Activated naive CD4-positive, alpha-beta T cell treated with anti-CD3 and anti-CD28 coated beads, Interleukin-2, amount 50 U/mL, for 72 hours (primary cell): ENCODE data around the gene ACTL7A. TPM values are rescaled to one million over a fixed set of nuclear protein-coding genes. Genes with fewer than 3 reads are reported as not detected.
"Not testable (repeated sequence)": the region's sequence is repeated elsewhere in the genome, so short reads cannot be mapped to it uniquely, and the experiment has no call there.

Source experiments
- ATAC-seq, 2 donors: fragments of 150-1000 bp; cut with Tn5 transposase; 2 replicates each; pipeline ENCODE4 v1.10.0; 2021; ENCODE audit warnings: mild to moderate bottlenecking in 2 of 2, moderate library complexity in 2 of 2
- DNase-seq, 2 donors: peaks; one replicate each; pipeline ENCODE4 v3.0.0; 2021 to 2022; ENCODE audit warnings: low spot score in 2 of 2
- H3K27ac Mint-ChIP-seq, 2 donors: one replicate each; pipeline ENCODE4 v1.8.0; 2022; ENCODE audit warnings: mild to moderate bottlenecking in 2 of 2, mixed read lengths in 2 of 2
- H3K36me3 Mint-ChIP-seq, 2 donors: one replicate each; pipeline ENCODE4 v1.8.0; 2022; ENCODE audit warnings: mixed read lengths in 2 of 2
- H3K9me3 Mint-ChIP-seq, 2 donors: one replicate each; pipeline ENCODE4 v1.8.0; 2022; ENCODE audit warnings: mixed read lengths in 2 of 2
- total RNA-seq, 2 donors: library from RNA; stranded (reverse); gene quantifications; one replicate each; pipeline ENCODE4 v1.2.3, GENCODE V29; 2022

The ACTL7A gene
- total RNA-seq, 2 donors from 2014 or later, result not detected

DNA sequence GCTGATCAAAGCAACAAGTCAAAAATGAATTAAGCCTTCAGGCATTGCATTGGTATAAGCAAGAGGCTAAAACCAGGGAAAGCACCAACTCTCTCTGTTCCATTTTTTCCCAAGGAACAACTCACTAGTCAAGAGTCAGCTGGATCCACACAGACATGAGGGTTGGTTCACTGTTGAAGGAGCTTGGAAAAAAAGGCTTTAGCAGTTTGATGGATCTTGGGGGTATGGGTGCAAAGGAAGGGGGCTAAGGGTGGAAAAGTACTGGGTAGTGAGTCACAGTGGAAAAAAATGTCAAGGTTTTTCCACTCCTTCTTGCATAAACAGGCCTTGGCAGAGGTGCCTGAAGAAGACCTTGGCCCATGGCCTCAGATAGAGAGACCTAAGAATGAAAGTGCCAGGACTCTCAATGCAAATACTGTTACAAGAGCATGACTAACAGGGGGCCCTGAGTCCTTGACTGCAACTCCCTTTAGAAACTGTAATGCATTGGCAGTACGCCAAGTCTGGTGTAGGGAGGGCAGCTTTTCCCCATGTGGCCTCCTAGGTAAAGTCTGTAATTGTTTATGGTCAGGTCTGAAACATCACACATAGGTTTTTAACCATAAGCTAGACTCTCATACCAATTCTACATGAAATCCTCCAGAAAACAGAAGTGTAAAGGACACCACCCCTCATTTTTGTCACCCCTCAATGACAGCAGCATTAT, 23.7 kb downstream of the ACTL7A start:
- DNase-seq, result peak; percentile 60 to 70
- ATAC-seq, result peak; percentile 99
- no peaks in the 10 kb centered on the region for H3K9me3 Mint-ChIP-seq

DNA sequence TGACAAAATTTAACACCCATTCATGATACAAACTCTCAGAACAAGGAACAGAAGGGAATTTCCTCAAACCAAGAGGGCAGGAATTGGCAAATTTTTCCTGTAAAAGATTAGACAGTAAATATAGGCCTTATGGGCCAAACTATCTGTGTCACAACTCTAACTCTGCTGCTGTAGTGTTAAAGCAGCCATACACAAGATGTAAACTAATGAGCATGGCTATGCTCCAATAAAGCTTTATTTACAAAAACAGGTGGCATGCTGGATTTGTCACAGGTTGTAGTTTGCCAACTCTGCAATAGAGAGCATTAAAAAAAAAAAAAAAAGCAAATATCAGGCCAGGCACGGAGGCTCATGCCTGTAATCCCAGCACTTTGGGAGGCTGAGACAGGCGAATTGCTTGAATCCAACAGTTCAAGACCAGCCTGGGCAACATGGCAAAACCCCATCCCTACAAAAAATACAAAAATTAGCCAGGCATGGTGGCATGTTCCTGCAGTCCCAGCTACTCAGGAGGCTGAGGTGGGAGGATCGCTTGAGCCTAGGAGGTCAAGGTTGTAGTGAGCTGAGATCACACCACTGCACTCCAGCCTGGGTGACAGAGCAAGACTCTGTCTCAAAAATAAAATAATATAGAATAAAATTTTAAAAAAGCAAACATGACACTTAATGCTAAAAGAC, 24.7 kb downstream of the ACTL7A start:
- DNase-seq, ATAC-seq, H3K9me3 Mint-ChIP-seq: not testable (repeated sequence)
- Mint-ChIP-seq H3K36me3 (peaks cover 15 to 18% of the 10 kb centered on the region in 2 donors), H3K27ac (peak overlapping the region; percentile 84 to 88)

More for the DNA sequence above, 23.7 kb downstream of the ACTL7A start:
- Mint-ChIP-seq H3K36me3 (peaks cover 10 to 18% of the 10 kb centered on the region in 2 donors), H3K27ac (peak overlapping the region; percentile 84 to 88)

DNA sequence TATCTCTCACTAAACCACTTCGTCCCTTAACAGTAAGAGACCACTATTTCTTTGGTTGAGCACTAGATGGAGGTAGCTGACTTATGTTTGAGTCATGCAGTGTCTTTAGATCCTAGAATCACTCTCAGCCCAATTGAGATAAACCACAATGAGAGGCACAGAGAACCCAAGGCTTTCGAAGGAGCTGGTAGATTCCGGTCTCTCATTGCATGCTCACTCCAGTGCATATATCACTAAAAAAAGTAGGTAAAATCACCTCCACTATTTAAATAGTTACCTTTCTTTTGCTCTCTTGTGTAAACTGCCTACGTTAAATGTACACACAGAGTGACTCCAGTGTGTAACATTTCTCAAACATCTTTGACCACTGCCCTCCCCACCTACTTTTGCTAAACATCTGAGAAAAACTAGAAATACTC, 27.6 kb downstream of the ACTL7A start:
- no peaks in the 10 kb centered on the region for H3K9me3 Mint-ChIP-seq
- ATAC-seq (peak; percentile 16 to 32), DNase-seq (no peak)
- peaks cover 18 to 20% of the 10 kb centered on the region in 2 donors for H3K36me3 Mint-ChIP-seq
- H3K27ac Mint-ChIP-seq, result no peak overlapping the region

DNA sequence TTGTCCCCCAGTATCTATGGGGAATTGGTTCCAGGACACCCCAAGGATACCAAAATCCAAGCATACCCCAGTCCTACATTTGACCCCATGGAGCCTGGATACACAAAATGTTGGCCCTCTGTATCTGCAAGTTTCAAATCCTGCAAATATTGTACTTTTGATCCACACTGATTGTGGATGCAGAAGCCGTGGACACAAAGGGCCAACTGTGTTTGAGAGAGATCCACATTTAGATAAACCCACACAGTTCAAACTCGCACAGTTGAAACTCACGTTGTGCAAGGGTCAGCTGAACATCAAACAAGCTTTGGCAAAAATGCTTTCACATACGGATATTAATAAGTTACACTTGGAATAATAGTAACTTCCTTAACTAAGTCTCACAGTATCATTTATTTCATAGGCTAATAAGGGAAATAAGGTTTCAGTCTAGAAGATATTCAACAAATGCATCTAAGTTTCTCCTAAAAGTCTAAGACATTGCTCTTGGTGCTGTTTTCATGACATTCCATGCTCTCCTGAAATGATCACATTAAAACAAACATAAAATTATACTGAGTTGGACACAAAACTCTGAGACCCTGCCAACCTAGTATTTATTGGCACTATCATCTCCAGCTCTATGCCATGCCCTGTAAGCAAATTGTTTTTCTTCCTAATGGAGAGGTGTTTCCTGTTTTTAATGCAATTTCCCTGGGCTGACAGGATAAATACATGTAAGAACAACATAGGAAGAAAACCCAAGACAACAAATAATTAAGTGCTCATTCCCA, 32.3 kb downstream of the ACTL7A start:
- ATAC-seq, result no peak
- Mint-ChIP-seq H3K36me3 (peaks cover 12 to 43% of the 10 kb centered on the region in 2 donors), H3K9me3 (no peaks in the 10 kb centered on the region), H3K27ac (peak overlapping the region in 1 of 2 donors; percentile 76)
- no peak for DNase-seq

DNA sequence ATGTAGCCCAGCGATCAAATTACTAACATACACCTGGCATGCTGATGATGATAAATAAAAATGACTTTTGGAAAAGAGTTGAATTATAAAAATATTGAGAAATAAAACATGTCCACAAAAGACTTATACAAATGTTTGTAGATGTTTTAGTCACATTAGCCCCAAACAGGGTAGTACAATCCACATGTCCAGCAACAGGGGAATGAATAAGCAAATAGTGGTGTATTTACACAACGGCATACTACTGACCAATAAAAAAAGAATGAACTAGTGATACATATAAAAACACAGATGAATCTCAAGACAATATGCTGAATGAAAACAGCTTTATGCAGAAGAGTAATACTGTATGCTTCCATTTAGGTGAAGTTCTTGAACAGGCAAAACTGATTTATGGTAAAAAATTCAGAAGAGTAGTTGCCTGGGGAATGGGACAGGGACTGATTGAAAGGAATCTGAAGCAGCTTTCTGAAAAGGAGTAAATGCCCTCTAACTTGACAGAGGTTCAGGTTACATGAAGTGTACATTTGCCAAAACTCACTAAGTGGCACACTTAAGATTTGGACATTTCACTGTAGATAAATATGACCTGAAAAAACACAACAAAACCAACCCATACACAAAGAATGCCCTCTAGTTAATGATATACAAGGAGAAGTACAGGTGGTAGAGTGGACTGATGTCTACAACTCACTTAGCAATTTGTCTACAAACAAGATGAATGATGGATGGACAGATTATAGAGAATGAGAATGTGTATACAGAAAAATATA, 35.4 kb downstream of the ACTL7A start:
- DNase-seq (no peak), ATAC-seq (no peak)
- no peaks in the 10 kb centered on the region for H3K9me3 Mint-ChIP-seq
- H3K36me3 Mint-ChIP-seq, result peaks cover 18 to 40% of the 10 kb centered on the region in 2 donors
- H3K27ac Mint-ChIP-seq, result no peak overlapping the region

DNA sequence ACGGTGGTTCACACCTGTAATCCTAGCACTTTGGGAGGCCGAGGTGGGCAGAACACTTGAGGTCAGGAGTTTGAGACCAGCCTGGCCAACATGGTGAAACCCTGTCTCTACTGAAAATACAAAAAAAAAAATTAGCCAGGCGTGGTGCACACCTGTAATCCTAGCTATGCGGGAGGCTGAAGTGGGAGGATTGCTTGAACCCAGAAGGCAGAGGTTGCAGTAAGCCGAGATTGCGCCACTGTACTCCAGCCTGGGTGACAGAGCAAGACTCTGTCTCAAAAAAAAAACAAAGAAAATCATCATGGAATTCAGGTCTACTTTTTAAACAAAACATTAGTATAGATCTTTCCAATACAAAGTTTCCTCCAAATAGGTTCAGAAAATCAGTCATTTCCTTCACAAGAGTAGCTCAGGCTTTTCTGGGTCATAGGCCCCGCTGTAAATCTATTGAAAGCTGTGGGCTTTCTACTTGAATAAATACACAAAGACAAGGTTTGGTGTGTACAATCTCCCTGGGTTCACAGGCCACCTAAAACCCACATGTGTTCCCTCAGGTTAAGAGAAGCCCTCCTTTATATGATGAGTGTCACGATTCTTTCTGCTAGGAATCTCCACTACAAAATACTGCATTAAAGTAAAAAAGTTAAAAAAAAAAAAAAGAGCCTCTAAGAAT, 37.1 kb downstream of the ACTL7A start:
- not testable (repeated sequence) for ATAC-seq, DNase-seq, H3K9me3 Mint-ChIP-seq, H3K27ac Mint-ChIP-seq
- H3K36me3 Mint-ChIP-seq, result peaks cover 18 to 45% of the 10 kb centered on the region in 2 donors

DNA sequence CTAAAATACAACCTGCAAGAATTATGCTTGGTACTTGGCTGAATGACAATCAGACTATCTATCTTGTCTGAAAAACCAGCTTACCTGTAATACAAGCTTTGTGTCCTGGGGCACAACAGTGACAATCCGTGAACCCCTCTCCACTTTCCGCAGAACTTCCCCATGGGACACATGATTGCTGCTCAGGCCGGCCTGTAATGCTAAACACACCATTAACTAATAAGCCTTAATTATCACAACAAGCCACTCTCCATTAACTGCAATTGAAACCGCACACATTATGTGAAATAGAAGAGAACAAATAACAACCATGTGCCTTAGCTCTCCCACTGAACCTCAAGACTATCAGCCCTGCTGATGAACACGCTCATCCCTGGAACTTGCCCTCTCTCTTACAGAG, 38.1 kb downstream of the ACTL7A start:
- DNase-seq (no peak), ATAC-seq (no peak)
- Mint-ChIP-seq H3K36me3 (peaks cover 15 to 40% of the 10 kb centered on the region in 2 donors), H3K27ac (no peak overlapping the region), H3K9me3 (no peaks in the 10 kb centered on the region)

DNA sequence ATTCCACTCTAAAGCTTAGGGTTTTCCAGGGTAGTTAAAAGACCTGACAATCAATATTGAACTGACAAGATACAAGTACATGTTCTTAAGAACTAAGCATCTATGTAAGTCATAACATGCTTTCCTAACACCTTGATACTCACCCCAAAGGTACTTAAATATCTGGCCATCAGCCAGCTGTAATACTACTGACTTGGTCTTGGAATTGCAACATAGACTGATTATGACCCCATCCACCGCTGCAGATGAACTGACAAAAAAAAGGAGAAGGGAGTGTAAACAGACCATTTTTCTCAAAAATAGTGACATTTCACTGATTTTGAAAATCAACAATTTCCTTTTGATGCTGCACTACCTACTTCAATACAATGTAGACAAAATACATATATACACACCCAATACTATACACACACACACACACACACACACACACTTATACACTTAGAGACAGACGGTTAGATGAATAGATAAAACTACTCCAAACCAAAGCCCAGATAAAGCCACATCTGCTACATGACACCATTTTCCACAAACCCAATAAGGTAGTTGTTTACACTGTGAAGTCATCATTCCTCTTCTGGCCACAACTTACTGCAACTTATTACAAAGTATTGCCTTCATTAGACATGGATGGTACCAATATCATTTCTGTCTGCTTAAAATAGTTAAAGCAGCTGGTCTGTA, 41.5 kb downstream of the ACTL7A start:
- no peak for DNase-seq
- peak overlapping the region in 1 of 2 donors; percentile 13 for H3K27ac Mint-ChIP-seq
- peaks cover 6 to 26% of the 10 kb centered on the region in 2 donors for H3K36me3 Mint-ChIP-seq
- no peaks in the 10 kb centered on the region for H3K9me3 Mint-ChIP-seq
- ATAC-seq, result no peak

DNA sequence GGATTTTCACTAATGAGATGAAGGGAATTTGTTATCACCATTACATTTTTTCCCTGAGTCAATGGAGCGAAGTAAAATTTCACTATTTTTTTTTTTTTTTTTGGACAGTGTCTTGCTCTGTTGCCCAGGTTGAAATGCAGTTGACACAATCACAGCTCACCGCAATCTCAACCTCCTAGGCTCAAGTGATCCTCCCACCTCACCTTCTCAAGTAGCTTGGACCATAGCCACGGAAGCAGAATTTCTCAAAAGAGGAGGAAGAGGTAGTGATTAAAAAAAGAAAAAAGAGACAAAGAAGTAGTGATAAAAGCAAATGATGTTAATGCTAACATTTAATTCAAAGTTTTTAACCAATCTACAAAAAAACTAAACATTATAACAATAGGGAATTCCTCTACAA, 42.1 kb downstream of the ACTL7A start:
- no peaks in the 10 kb centered on the region for H3K9me3 Mint-ChIP-seq
- ATAC-seq (no peak), DNase-seq (no peak)
- H3K27ac Mint-ChIP-seq, result no peak overlapping the region
- H3K36me3 Mint-ChIP-seq, result peaks cover 6 to 26% of the 10 kb centered on the region in 2 donors

DNA sequence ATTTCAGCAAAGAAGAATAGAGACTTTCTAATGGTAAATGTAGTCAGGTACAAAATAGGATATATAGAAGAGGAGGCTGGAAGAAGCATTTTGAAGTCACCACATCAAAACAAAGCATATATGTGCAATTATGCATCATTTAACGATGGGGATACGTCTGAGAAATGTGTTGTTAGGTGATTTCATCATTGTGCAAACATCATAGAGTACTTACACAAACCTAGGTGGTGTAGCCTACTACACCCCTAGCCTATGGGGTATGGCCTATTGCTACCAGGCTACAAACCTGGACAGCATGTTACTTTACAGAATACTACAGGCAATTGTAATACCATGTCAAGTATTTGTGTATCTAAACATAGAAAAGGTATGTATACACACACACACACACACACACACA, 43.4 kb downstream of the ACTL7A start:
- ATAC-seq, result no peak
- Mint-ChIP-seq H3K36me3 (peaks cover 4 to 26% of the 10 kb centered on the region in 2 donors), H3K9me3 (no peaks in the 10 kb centered on the region), H3K27ac (no peak overlapping the region)
- no peak for DNase-seq

DNA sequence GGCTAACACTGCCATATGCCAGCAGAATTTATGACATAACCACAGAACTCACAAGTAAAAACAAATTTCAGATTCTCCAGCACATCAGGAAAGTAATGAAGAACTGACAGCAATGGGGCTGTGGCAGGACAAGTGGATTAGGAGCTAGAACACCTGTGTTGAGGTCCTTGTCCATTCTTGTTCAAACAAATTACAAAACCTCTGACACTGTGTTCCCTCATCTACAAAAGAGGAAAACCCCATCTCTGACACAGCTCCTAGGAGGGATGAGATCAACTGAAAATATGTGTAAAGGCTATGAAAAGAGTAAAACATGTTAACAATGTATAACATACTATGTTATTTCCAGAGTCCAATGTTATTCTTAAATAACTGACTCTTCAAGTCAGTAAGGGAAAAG, 48.3 kb downstream of the ACTL7A start:
- no peak for ATAC-seq
- no peak overlapping the region for H3K27ac Mint-ChIP-seq
- H3K36me3 Mint-ChIP-seq, result peaks cover 5 to 17% of the 10 kb centered on the region in 2 donors
- no peak for DNase-seq
- no peaks in the 10 kb centered on the region for H3K9me3 Mint-ChIP-seq

DNA sequence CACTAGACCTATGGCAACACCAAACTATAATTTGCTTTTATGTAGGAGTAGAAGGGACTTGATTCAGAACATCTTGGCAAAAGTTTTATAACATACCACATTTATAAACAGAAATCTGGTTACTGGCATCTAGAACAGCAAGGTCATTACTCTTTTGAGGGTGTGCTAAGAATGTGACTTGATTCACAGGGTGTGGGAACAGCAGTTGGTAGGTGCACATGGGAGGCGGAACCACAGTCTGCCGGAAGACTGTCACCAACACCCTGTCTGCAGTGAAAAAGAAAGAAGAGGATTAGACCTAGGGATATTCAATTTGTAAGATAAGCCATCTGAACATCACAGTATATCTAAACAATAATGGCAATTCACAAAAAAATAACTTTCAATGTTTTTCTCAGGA, 48.8 kb downstream of the ACTL7A start:
- H3K36me3 Mint-ChIP-seq, result peaks cover 5 to 17% of the 10 kb centered on the region in 2 donors
- H3K27ac Mint-ChIP-seq, result no peak overlapping the region

DNA sequence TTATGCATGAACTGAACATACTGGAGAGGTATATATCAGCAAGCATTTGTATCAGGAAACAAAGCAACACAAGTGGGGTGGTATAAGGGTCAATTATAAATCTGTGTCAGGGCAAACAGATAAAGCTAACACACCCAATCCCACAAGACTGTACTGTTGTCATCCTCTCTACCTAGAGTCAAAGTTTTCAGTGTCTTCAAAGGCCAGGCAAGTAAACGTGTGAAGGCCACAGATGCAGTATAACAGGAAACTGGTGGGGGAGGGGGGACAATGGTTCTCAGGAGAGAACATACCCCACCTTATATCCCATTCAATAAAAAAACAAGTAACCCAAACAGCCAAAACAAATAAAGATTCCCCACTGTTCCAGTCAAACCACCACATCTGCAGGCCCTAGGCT, 49.8 kb downstream of the ACTL7A start:
- no peak for ATAC-seq
- DNase-seq, result no peak
- H3K27ac Mint-ChIP-seq, result peak overlapping the region; percentile 30 to 52
- H3K9me3 Mint-ChIP-seq, result no peaks in the 10 kb centered on the region
- H3K36me3 Mint-ChIP-seq, result peaks cover 5 to 16% of the 10 kb centered on the region in 2 donors

More for the DNA sequence above, 48.8 kb downstream of the ACTL7A start:
- DNase-seq (no peak), ATAC-seq (no peak)
- H3K9me3 Mint-ChIP-seq, result no peaks in the 10 kb centered on the region
